IMR-90 (cell line): ENCODE measurements around the gene MYO9B.

Experiments
- BHLHE40 ChIP-seq: fragments of 150-350 bp; IDR thresholded peaks from 2 replicates; pipeline ENCODE4 v1.6.1; 2016; ENCODE audit warnings: mild to moderate bottlenecking, low read depth, low read length
- CEBPB ChIP-seq: IDR thresholded peaks from 2 replicates; pipeline ENCODE4 v1.6.1; 2012; ENCODE audit warnings: low read depth, low read length, improper control_type of control experiment
- CHD1 ChIP-seq: IDR thresholded peaks from 2 replicates; pipeline ENCODE4 v1.6.1; 2012; ENCODE audit warnings: low read depth, low read length, improper control_type of control experiment
- MAFK ChIP-seq: IDR thresholded peaks from 2 replicates; pipeline ENCODE4 v1.6.1; 2012; ENCODE audit warnings: low read depth, low read length, improper control_type of control experiment
- MAZ ChIP-seq: IDR thresholded peaks from 2 replicates; pipeline ENCODE4 v1.6.1; 2012; ENCODE audit warnings: low read depth, mild to moderate bottlenecking, low read length, improper control_type of control experiment, moderate library complexity, borderline replicate concordance
- MXI1 ChIP-seq: IDR thresholded peaks from 2 replicates; pipeline ENCODE4 v1.6.1; 2012; ENCODE audit warnings: low read depth, mild to moderate bottlenecking, low read length, moderate library complexity, borderline replicate concordance
- NFE2L2 ChIP-seq: fragments of 150-350 bp; IDR thresholded peaks from 2 replicates; pipeline ENCODE4 v1.6.1; 2016; ENCODE audit warnings: low read depth, mild to moderate bottlenecking, low read length
- POLR2A ChIP-seq: IDR thresholded peaks from 2 replicates; pipeline ENCODE4 v1.6.1; 2012; ENCODE audit warnings: mild to moderate bottlenecking, low read depth, low read length
- RAD21 ChIP-seq: IDR thresholded peaks from 2 replicates; pipeline ENCODE4 v1.6.1; 2012; ENCODE audit warnings: low read length, improper control_type of control experiment
- RCOR1 ChIP-seq: IDR thresholded peaks from 2 replicates; pipeline ENCODE4 v1.6.1; 2012; ENCODE audit warnings: mild to moderate bottlenecking, low read length, improper control_type of control experiment; ENCODE audit not compliant: insufficient replicate concordance
- RFX5 ChIP-seq: IDR thresholded peaks from 2 replicates; pipeline ENCODE4 v1.8.0; 2012; ENCODE audit warnings: low read depth, mild to moderate bottlenecking, low read length, moderate library complexity
- SMC3 ChIP-seq: fragments of 150-350 bp; IDR thresholded peaks from 2 replicates; pipeline ENCODE4 v1.6.1; 2016; ENCODE audit warnings: low read depth, mild to moderate bottlenecking, antibody characterized with exemption, low read length, moderate library complexity
- TF ChIP-seq, protein P1 (sequence below): conservative IDR thresholded peaks from 2 replicates; pipeline ENCODE4 v1.5.1; 2012; ENCODE audit warnings: mild to moderate bottlenecking, low read depth, low read length, improper control_type of control experiment
- TF ChIP-seq, protein P2 (sequence below): fragments of 150-350 bp; IDR thresholded peaks from 2 replicates; pipeline ENCODE4 v1.6.1; 2017; ENCODE audit warnings: mild to moderate bottlenecking, antibody characterized with exemption, low read length, low read depth

DNA sequence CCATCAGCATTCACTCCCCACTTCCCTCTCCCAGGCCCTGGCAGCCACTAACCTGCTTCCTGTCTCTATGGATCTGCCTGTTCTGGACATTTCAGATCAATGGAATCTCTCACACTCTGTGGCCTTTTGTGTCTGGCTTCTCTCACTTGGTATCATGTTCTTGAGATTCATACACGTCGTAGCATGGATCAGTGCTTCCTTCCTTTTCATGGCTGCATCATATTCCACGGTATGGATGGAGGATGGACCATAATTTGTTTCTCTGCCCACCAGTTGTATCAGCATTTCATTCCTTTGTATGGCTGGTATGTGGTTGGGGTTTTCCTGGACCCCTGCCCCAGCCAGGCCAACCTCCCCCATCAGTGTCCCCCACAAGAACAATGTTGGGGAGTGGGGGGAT is 36.2 kb downstream of the MYO9B start:
- TF ChIP-seq, protein P1, sequence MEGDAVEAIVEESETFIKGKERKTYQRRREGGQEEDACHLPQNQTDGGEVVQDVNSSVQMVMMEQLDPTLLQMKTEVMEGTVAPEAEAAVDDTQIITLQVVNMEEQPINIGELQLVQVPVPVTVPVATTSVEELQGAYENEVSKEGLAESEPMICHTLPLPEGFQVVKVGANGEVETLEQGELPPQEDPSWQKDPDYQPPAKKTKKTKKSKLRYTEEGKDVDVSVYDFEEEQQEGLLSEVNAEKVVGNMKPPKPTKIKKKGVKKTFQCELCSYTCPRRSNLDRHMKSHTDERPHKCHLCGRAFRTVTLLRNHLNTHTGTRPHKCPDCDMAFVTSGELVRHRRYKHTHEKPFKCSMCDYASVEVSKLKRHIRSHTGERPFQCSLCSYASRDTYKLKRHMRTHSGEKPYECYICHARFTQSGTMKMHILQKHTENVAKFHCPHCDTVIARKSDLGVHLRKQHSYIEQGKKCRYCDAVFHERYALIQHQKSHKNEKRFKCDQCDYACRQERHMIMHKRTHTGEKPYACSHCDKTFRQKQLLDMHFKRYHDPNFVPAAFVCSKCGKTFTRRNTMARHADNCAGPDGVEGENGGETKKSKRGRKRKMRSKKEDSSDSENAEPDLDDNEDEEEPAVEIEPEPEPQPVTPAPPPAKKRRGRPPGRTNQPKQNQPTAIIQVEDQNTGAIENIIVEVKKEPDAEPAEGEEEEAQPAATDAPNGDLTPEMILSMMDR = no peak
- TF ChIP-seq POLR2A (no peak), CEBPB (no peak), MAFK (no peak), RFX5 (no peak), BHLHE40 (no peak), MAZ (no peak), MXI1 (no peak), SMC3 (no peak), CHD1 (no peak), RAD21 (no peak), RCOR1 (no peak), NFE2L2 (no peak)
- TF ChIP-seq, protein P2, sequence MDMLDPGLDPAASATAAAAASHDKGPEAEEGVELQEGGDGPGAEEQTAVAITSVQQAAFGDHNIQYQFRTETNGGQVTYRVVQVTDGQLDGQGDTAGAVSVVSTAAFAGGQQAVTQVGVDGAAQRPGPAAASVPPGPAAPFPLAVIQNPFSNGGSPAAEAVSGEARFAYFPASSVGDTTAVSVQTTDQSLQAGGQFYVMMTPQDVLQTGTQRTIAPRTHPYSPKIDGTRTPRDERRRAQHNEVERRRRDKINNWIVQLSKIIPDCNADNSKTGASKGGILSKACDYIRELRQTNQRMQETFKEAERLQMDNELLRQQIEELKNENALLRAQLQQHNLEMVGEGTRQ = no peak
